Medulla oblongata (tissue), 1 donor: ENCODE data around the gene PRPF40B.

Experiments
- DNase-seq: peaks from one replicate; pipeline ENCODE4 v3.0.0-alpha.2; 2015; ENCODE audit errors: extremely low spot score

Gene PRPF40B

GRCh38 chr12:49635656-49636055, 12.3 kb downstream of the PRPF40B start:
- no peak for DNase-seq

- no peak for DNase-seq
These were observed 13.2 kb downstream of the PRPF40B start for GRCh38 chr12:49636574-49636973.

GRCh38 chr12:49636979-49637755, 13.8 kb downstream of the PRPF40B start:
- peak; percentile 84 for DNase-seq

- no peak for DNase-seq
These were observed 18.5 kb downstream of the PRPF40B start for GRCh38 chr12:49641748-49642369.

GRCh38 chr12:49642370-49642802, 19.0 kb downstream of the PRPF40B start:
- DNase-seq = no peak

GRCh38 chr12:49643135-49643534, 19.8 kb downstream of the PRPF40B start:
- DNase-seq = no peak

GRCh38 chr12:49643961-49644619, 20.7 kb downstream of the PRPF40B start:
- DNase-seq = no peak

GRCh38 chr12:49644620-49644994, 21.2 kb downstream of the PRPF40B start:
- DNase-seq = peak; percentile 93

- no peak for DNase-seq
These were observed 22.0 kb downstream of the PRPF40B start for GRCh38 chr12:49645146-49646039.

GRCh38 chr12:49646331-49646830, 23.0 kb downstream of the PRPF40B start:
- DNase-seq = no peak

GRCh38 chr12:49646871-49647654, 23.7 kb downstream of the PRPF40B start:
- DNase-seq = no peak

- DNase-seq = no peak
These were observed 24.7 kb downstream of the PRPF40B start for GRCh38 chr12:49647827-49648711.

GRCh38 chr12:49648712-49649003, 25.3 kb downstream of the PRPF40B start:
- no peak for DNase-seq

GRCh38 chr12:49649445-49649844, 26.1 kb downstream of the PRPF40B start:
- no peak for DNase-seq

GRCh38 chr12:49649892-49650291, 26.5 kb downstream of the PRPF40B start:
- DNase-seq = no peak

- no peak for DNase-seq
These were observed 28.5 kb downstream of the PRPF40B start for GRCh38 chr12:49651855-49652254.

- DNase-seq = no peak
These were observed 29.7 kb downstream of the PRPF40B start for GRCh38 chr12:49652921-49653520.

- DNase-seq = no peak
These were observed 31.4 kb downstream of the PRPF40B start for GRCh38 chr12:49654715-49655114.

GRCh38 chr12:49655595-49656236, 32.4 kb downstream of the PRPF40B start:
- DNase-seq = no peak
